Islet precursor cell (in vitro differentiated cells): ENCODE measurements around the gene RASSF9.

ENCODE experiments used
- DNase-seq: peaks from one replicate; pipeline ENCODE4 v3.0.0-alpha.2; 2018

Gene RASSF9

DNA sequence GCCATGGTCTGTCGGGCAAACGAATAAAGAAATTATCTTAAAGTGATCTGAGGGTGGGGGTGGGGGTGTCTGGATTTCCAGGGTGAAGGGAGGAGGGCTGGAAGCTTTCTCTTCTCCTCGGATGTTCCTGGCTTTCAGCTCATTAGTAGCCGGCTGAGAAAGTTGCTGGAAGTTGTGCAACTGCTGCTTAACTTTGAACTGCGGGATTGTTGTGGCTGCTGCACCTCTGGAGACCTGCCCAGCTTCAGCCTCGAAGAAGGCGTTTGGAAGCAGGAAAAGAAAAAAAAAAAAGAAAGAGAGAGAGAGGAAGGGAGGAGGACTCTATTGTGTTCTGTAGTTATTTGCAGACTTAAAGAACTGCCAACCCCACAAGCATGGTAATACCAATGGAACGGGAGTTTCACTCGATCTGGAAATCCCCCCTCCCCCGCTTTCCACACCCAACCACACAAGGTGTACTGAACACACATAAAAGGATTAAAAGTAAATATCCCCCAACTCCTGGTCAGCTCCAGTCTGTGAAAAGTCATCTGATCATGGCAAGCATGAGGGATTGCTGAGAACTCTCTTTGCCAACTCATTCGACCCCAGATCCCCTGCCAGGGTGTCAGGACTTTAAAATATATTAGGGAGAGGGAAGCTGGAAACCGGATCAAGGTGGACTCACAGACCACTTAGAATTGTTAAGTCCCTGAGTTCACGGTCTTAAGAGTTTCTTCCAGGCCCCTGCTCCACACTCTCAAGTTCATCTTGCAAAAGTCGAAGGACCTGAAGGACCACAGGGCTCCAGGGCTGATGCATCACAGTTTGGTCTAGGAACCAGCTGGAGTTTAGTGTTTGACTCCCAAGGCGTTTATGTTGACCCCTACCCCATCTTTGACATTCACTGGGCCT is at the start of gene RASSF9:
TSS of gene RASSF9 (minus strand) at position 213 of the 894 bp plus-strand sequence. CDS start at position 5, 208 bp downstream.
- DNase-seq = peak; percentile 87

DNA sequence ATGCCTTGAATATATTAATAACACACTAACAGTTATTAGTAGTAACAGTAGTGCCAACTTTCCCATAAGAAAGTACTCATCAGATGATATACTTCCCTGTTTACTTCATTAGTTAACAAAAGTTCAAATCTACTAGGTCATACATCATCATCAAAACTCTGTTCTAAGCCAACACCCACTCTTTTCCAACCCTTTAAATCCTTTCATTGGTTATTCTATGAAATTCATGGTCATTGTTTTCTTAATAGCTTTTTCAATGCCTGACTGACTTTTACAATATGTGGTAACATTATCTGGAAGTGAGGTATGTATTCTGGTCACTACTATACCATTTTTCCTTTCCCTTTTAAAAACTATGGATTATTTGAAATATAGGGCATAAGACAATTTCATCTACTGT is 47.6 kb upstream of the RASSF9 start:
- no peak for DNase-seq

DNA sequence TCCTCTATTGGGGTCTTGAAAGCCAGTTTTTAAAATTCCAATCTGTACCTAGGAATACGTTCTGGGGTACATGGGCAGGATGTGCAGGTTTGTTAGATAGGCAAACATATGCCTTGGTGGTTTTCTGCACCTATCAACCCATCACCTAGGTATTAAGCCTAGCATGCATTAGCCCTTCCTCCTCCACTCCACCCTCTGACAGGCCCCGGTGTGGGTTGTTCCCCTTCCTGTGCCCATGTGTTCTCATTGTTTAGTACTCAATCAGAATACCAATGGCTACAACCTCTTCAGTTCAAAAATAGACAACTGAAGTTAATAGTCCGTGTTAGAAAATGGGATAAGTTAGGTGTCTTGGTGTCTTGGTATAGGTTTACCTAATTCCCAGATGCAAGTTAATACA is 41.2 kb upstream of the RASSF9 start:
- no peak for DNase-seq

DNA sequence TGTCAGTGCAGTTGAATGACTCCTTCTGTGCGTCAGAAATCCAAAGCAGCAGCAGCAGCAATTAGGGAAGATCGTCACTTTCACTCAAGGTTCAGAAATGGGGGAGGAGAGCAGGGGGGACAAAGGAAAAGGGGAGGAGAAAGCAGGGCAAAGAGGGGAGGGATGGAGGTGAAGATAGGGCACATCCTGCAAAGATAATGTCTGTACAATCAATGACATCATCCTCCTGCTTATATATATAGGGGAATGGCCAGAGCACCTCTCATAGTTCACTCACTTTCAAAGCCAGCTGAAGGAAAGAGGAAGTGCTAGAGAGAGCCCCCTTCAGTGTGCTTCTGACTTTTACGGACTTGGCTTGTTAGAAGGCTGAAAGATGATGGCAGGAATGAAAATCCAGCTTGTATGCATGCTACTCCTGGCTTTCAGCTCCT is 37.8 kb upstream of the RASSF9 start, which contains the start of gene NTS:
TSS of gene NTS (plus strand) at position 265 of the 431 bp plus-strand sequence. CDS start at position 374, 109 bp downstream.
- peak; percentile 86 for DNase-seq

DNA sequence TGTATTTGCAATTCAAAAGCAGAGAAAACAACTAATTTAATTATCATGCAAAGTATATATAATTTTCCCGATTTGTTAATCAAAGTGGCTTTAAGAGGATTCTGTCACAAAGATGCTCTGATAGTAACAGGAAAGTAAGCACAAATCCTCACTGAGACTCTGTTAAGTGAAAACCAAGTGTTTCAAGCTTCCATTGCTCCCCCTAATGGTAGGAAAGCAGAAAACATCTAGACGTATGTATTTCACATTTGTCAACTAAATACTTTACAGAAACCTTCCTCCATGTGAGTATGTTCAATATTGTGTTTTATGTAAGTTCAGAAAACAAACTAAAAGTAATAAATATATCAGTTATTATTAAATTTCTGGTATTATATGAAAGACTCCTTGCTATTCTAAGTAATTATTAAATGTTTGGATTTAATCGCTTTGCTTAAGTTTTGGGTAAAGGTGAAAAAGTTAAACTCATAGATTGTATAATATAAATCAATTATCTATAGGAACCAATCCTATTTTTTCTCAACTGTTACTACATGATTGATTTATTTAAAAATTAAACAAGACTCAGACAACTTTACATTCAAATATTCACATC is 36.4 kb upstream of the RASSF9 start:
- DNase-seq = no peak

DNA sequence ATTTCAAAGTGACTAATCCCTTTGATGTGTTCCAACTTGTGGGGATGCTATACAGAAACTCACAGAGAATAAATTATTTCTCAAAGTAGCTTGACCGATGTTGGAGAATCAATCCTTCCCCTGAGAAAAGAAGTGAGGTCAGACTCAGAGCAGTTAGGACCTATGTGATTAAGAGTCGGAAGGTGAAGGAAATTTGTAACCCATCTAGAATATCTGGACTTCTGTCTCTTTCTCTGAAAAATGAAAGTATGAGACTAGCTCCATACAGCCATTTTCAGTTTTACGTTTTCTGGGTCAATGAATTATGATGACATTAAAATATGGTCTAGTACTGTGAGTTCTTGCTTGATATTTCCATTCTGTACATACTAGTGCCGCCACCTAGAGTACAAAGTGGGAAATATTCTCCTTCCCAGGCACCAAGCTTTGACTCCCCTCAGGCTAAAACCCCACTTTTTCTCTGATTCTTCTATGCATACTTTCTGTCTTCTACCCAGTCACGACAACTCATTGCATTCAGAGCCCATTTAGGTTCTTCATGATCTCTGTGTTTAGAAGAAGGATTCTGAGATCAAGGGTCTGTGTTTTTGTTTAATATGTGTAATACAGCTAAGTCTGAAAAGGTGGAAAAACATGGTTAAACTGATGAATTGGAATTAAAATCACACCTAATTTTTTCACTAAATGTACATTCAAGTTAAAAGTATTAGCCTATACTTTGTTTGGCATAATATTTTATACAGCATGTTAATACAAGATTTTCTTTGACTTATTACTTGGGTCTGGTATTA is 31.0 kb upstream of the RASSF9 start:
- no peak for DNase-seq

DNA sequence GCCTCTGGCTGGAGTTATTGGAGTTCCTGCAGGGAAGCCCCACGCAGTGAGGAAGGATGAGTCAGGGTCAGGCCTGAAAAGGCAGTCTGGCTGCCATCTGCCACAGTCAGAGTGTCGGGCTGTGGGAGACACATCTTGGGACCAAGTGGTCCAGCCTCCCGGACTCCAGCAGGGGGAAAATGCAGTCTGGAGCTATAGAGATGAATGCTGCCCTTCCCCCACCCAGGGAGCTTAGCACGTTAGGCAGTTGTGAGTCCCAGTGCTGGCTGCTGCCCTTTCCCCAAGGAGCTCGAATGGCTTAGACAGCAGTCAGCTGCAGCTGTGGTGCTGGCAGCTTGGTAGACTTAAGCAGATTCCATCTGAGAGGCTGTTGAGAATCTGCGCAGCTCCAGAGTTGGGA is 29.7 kb upstream of the RASSF9 start:
- DNase-seq = peak; percentile 87

DNA sequence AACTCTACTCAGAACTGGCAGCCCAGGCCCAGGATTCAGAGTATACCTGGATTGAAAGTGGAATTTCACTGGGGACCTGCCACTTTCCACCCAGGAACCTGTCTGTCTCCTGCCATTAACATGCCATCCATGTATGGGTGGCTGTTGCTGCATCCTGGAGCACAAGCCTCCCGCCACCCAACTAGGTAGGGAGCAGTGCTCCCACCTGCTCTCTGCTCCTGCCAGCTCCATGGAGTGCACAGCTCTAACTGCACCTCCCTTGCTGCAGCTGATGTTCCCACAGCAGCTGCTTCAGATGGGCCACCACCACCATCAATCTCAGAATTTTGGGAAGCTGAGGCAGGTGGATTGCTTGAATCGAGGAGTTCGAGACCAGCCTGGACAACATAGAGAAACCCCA is 20.8 kb upstream of the RASSF9 start:
- no peak for DNase-seq

DNA sequence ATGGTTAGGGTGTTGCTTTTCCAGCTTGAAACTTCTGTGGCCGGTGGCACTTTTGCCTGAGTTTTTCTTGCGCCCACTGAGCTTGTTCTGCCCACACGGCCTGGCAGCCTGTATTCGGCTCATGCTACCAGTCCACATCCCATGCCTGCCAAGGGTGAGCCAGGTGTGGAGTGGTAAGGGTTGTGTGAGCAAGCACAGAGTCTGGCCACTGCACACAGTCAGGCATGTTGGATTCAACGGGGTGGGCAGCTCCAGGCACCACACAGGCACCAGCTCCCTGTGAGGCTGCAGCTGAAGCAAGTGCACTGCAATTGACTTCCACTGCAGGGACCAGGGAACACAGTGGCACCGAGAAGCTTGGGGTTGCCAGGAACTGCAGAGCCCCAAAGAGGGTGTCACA is 19.1 kb upstream of the RASSF9 start:
- DNase-seq = no peak

DNA sequence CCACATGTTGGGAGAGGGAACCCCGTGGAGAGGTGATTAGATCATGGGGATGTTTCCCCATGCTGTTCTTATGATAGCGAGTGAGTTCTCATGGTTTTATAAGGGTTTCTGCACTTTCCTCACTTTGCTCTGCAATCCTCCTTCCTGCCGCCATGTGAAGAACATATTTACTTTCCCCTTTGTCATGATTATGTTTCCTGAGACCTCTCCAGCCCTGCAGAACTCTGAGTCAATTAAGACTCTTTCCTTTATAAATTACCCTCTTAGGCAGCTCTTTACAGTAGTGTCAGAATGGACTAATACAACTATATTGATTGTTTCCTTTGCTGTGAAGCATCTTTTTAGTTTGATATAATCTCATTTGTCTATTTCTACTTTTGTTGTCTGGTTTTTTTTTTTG is 13.1 kb upstream of the RASSF9 start:
- DNase-seq = no peak

DNA sequence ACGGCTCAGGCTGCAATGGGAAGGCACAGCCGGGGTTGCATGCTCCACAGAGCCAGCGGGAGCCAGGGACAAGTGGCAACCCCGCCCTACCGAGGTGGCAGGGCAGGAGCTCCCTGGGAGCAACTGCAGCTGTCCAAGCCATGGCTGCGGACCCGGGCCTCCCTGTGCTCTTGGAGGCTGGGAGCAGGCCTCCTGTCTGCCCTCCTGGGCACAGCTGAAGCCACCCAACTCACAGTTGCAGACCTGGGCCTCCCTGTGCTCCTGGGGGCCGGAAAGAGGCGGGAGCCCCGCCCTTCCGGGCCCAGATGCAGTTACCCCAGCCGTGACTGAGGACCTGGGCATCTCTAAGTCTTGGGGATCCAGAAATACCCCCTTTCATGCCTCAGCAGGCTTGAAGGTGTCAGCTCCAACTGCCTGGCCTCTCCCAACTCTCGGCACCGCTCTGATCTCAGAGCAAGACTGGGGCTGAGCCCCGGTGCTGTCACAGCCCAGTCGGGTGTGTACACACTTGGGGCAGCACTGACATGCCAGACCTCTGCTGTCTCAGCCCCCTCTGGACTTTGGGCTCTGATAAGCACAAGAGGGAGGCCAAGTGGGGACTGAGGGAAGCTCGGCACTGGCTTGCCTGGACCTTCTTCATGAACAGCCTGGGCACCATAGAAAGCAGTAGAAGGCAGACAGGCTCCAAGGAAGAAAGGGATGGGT is 7.5 kb upstream of the RASSF9 start:
- no peak for DNase-seq

DNA sequence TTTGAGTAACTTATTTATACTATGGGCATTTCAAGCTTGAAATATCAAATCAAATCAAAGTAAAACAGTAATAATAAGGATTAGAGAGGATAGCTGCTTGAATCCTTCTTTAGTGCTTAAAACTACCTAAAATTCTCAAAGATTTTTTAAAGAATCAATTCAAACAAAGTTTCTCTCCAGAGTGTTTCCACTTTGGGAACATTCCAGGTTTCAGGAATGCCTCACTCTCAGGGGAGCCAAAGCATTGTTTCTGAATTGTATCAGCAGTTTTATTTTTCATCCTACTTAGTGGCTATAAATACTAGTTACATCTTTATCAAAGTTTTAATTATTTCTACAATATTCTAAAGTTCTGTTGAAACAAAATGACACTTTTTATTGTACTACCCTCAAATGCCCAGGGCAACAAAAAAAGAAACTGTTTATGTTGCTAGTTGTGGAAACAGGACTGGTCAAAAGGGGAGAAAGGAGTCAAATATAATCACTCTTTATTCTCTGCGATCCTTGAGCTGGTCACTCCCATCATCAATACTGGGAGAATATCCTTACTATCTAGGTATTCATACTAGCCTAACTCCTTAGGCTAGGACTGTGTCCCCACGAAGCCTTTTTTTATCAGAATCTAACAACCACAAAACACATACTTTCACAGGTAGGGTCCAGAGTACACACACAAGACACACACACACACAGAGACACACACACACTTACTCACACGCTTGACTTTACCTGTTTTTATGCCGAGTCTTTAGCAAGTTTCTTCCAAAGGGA is 598 bp downstream of the RASSF9 start:
- no peak for DNase-seq

DNA sequence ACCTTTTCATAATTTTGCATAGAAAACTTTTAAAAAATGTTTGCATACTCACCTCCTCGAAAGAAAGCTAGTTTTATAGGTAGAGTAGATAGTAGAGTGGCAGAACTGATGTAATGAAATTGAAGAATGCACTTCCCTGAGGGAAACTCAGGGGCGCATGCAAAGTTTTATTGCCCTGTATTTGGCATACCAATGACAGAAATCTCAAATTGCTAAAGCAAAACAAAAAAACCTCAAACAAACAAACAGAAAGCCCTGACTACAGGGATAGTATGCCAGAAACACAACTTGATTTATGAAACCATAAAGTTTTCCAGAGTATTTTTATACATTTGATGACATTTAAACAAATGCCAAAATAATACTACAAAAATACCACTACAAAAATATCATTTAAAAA is 1.8 kb downstream of the RASSF9 start:
- no peak for DNase-seq

DNA sequence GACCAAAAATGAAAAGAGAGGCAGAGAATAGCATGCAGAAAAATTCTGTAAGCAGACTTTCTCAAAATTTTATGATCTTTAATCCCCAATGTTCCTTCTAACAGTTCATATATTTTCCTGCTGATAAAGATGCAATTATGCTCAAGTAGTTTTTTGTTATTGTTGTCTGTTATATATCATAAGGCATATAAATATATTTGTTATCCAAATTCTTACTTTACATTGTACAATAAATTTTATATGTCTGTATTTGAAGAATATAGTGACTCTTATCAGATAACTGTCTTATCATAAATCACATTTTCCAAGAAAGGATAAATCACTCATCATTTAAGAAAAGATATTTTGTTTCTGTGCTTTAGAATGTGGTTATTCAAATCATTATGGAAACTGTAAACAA is 2.6 kb downstream of the RASSF9 start:
- DNase-seq = no peak

DNA sequence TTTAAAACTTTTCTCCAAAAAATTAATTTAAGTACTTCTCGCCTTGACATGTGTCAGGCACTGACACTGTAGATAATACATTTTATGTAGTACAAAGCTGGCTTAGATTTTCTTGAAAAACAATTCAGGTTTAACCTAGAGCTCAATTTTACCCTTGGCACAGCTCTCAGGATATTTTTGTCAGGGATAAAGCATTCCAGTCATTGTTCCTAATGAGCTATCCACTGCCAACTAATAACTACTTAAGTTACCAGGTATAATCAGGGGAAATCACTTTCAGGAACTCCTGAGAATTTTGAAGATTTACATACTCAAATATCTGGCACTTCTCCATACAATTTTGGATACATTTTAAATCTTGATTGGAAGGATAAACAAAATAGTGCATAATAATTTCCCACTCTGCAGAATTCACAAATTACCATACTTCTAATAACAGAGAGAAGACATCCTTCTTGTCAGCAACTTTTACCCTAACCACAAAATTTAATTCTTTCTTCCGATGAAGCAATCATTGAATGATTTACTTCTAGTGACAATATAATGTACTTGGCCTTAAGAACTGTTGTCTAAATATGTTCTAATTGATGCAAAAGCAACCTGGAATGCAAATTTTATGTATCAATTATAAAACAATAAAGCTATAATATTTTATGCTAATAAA is 4.8 kb downstream of the RASSF9 start:
- DNase-seq = no peak

DNA sequence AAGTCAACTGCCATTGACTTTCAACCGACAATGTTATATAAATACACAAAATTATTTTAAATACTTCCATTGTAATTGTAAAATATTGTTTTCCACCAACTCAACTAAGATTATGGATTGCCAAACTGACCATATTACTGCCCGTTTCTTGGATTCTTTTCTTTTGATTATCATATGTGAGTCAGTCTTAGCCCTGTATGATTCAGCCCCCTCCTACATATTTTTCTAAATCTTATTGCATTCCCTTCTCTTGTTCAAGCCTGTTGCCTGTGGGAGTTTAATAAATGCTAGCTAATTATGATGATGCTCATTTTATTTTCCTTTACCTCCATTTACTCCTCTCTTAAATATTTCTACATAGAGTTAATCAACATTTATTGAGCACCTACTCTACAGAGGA is 6.8 kb downstream of the RASSF9 start:
- no peak for DNase-seq

DNA sequence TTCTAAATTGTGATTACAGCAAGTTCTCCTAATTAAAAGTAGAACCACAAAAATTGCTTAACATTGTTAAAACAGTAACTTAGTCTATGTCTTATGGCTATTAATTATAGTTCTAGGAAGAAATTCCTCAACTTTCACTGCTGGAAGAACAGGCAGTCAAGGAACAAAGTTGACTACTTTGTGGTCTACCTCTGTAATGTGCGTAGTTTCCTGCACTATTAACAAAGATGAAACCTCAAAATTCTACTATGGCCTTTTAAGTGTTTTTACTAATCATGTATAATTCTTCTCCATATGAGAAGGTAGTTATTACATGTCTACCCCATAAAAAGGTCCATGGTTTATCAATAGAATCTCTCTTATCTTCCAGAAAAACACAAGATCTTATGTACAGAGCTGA is 7.6 kb downstream of the RASSF9 start:
- DNase-seq = no peak

DNA sequence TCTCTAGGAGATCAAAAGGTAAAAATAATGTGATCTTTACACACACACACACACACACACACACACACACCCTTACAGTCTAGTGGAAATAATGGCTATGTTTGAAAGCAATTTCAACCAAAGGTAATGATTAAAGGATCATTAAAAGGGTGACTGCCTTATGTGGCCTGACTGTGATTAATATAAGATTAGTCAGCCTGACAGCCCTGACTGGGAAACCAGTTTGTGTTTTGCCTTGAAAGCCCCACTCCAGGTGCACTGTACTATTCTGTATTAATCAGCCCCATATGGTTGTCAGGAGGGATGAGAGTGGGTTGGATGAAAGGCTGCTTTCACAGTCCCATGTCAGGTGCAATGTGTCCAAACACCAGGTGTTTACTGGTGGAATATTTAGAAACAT is 10.5 kb downstream of the RASSF9 start:
- no peak for DNase-seq

DNA sequence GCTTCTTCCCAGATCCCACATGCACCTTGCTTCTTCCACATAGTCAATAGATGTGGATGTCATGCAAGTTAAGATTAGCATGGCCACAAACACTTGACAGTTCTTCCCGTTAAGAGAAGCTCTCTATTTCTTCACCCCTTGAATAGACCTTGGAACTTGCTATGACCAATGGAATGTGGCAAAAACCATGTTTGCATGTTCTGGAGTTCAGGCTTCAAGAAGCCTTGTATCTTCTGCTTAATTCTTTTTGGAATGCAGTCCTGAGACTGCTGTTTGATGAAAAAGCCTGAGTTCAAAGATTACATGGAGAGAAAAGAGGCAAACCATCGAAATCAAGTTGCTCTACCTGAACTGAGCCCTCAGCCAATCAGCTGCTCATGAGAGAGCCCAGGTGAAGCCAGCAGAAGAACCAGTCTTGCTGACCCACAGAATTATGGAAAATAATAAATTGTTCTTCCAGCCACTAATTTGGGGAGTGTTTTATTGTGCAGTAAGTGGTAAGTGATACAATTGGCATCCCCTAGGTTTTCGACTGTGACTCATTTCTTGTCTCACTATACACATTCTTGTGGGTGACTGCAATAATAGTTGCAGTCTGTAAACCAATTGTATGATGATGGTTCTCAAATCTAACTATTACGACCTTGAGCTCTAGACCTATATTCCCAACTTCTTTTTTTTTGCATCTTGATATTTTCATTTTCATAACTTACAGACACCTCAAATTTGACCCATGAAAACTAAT is 12.6 kb downstream of the RASSF9 start:
- DNase-seq = no peak

DNA sequence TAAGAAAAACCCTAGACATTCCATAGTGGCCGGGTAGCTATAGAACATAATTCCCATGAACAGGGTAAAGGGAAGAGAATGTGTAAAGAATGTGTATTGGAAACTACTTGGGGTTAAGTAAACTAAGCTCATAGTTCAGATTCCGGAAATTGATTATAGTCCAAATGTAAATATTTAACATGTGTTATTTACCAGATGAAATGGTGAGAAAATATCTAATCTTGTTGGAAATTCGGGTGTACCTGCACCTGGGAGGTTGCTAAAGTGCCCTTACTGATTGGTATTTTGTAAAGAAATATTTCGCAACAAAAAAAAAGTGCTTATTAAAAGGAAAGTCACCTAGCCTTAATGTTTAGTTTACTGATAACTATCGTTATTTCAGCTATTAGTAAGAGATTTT is 14.4 kb downstream of the RASSF9 start:
- DNase-seq = no peak

DNA sequence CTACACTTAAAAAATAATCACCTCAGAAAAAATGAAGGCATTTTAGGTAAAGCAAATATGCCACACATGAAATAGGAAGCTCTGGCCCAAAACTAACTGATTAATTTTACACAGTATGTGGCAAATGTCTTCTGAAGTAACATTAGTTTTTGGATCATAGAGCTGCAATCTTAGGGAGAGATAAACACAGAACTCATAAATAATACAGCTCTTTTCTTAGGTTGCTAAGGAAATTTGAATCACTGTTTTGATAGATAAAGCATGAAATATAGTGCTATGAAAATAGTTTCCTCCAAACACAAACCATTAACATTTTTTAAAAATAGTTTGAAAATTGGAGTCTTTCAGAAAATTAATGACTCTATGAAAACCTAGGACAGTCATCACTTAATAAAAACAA is 15.0 kb downstream of the RASSF9 start:
- no peak for DNase-seq
